Heart right ventricle (tissue), 16 donors: ENCODE results near the gene VPS41. TPM values are rescaled to one million over a fixed set of nuclear protein-coding genes. Genes with fewer than 3 reads are reported as not detected.

Experiments used
- ATAC-seq, 8 donors: fragments of 200-7000 bp; cut with Tn5 transposase; one replicate each; pipeline ENCODE4 v1.9.1; 2020; ENCODE audit warnings: mild to moderate bottlenecking in 8 of 8, moderate library complexity in 8 of 8, moderate number of reproducible peaks in 1 of 8
- DNase-seq, 2 donors: peaks; one replicate each; pipeline ENCODE4 v3.0.0-alpha.2; 2020
- H3K27ac ChIP-seq, 10 donors: fragments of 200-600 bp; sonication (generic) in 2 of 10; one replicate each; pipeline versions ENCODE4 v1.5.0 to v1.8.0; 2020 to 2022; ENCODE audit warnings: mild to moderate bottlenecking in 3 of 10
- H3K27me3 ChIP-seq, 7 donors: fragments of 200-600 bp; one replicate each; pipeline ENCODE4 v1.8.0; 2021 to 2022; ENCODE audit warnings: mild to moderate bottlenecking in 2 of 7
- H3K36me3 ChIP-seq, 9 donors: fragments of 200-600 bp; sonication (generic) in 1 of 9; one replicate each; pipeline versions ENCODE4 v1.5.0 to v1.8.0; 2020 to 2022; ENCODE audit warnings: mild to moderate bottlenecking in 2 of 9
- H3K4me1 ChIP-seq, 9 donors: fragments of 200-600 bp; sonication (generic) in 1 of 9; one replicate each; pipeline versions ENCODE4 v1.5.0 to v1.8.0; 2020 to 2022; ENCODE audit warnings: mild to moderate bottlenecking in 4 of 9
- H3K4me3 ChIP-seq, 10 donors: fragments of 200-600 bp; sonication (generic) in 2 of 10; one replicate each; pipeline versions ENCODE4 v1.5.0 to v1.8.0; 2020 to 2022; ENCODE audit warnings: mild to moderate bottlenecking in 7 of 10, moderate library complexity in 2 of 10
- H3K9me3 ChIP-seq, 11 donors: fragments of 200-600 bp in 10 of 11; sonication (generic) in 2 of 11; one replicate each; pipeline versions ENCODE4 v1.5.0 to v1.8.0; 2013 to 2022; ENCODE audit warnings: mild to moderate bottlenecking in 2 of 11, control low read depth in 1 of 11, moderate library complexity in 1 of 11
- WGBS, 2 donors: extraction: QIAGEN DNeasy Blood & Tissue Kit; methylation state at CpG; one replicate each; pipeline ENCODE4 v1.1.7; 2013; ENCODE audit warnings: inconsistent platforms in 1 of 2; 5-methylcytosine and 5-hydroxymethylcytosine counted together
- intact Hi-C, 10 donors: fragments of 100-400 bp; cut with DNase I; formaldehyde crosslinking; loops; one replicate each; pipeline versions ENCODE4 v1.11.1 to v1.14.2; 2022
- polyA plus RNA-seq, 2 donors: library from polyadenylated mRNA; stranded (reverse); fragments of 200-250 nt; gene quantifications; one replicate each; pipeline ENCODE4 v1.2.3, GENCODE V29; 2013
- total RNA-seq, 10 donors: library from RNA; stranded (reverse); fragmentation: NEBNext Ultra II Directional in 3 of 10; extraction: Animal tissue kit (Norgen Biotek cat#: 25700) in 3 of 10; gene quantifications; one replicate each; pipeline versions ENCODE4 v1.2.1 to v1.2.4, GENCODE V29; 2021 to 2023
- TF ChIP-seq, protein P1 (sequence below), 9 donors: fragments of 200-600 bp; sonication (generic) in 2 of 9; IDR thresholded peaks; one replicate each; pipeline versions ENCODE4 v1.5.0 to v1.8.0; 2021 to 2022; ENCODE audit warnings: antibody characterized with exemption in 9 of 9, mild to moderate bottlenecking in 5 of 9, moderate library complexity in 1 of 9
- donor health status: Arrhythmogenic right ventricular cardiomyopathy.
- donor health status: ischemic (EF 13 %, LVEDD 7.1; RV severe dilation, severe dysfunction).
- donor health status: healthy with polysubstance abuse.
- donor health status: DM: no; HTN: yes; CAD: no.
- donor health status: DM: no; HTN: no; CAD: no.
- donor health status: ischemic (EF 25% LVEDD 6.9; RV normal size, moderate dysfunction).
- donor health status: ischemic (EF 25% LVEDD 5.7; RV mildly dilated, moderate dysfunction).
- donor health status: healthy.
- donor health status: DM: yes; HTN: yes; CAD: no.
- donor health status: Ischemic cardiomyopathy.
- donor health status: ischemic (EF 35%, LVEDD 5.7; RV mildly dilated, moderate dysfunction).
- donor health status: nonischemic (EF 11% LVEDD 7.7; RV severe dilation, severe dysfunction).
- donor health status: DM: yes; HTN: yes; CAD: no.
- donor health status: PGD.
- donor health status: ischemic (EF 29% LVEDD 5.4; RV normal size, mild dysfunction).
- donor health status: nonischemic (EF 23%, LVEDD 6.1; RV moderate dilation, normal function).

Gene VPS41
- total and polyA plus RNA-seq, 12 donors: 7.1 to 60.7 (median 48.0) TPM

DNA sequence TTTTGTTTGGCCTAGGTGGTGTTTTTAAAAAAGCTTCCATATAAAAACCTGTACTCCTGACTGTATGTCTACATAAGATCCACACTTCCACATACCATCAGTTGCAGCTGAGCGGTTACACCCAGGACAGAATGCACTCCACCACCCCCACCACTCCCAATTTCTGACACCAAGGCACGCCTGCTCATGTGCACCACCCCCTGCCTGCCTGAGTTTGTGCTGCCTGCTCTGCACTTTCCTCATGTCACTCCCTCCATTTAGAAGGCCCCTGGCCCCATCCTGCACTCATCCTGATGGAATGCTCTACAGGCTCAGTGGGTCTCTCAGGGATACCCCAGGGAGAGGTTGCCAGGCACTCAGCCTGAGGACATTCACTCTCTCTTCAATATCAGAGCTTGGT, 6.5 kb downstream of the VPS41 start:
- H3K4me1 ChIP-seq: peaks cover 0 to 11% (median 0%) of the 10 kb centered on the region in 9 donors
- intact Hi-C loops: loop anchor here in 1 of 10 donors (10.0 kb wide), 1 partner anchor 98 kb away; no protein-coding TSS in a partner anchor
- no peak overlapping the region for H3K27ac ChIP-seq
- ATAC-seq (no peak), DNase-seq (no peak)
- H3K27me3 ChIP-seq: no peaks in the 10 kb centered on the region
- no peak overlapping the region for H3K4me3 ChIP-seq
- H3K36me3 ChIP-seq: peaks cover 0 to 7% (median 0%) of the 10 kb centered on the region in 9 donors
- WGBS, 2 donors: 96% methylated on average over 2 of the region's 2 CpGs
- TF ChIP-seq, protein P1, sequence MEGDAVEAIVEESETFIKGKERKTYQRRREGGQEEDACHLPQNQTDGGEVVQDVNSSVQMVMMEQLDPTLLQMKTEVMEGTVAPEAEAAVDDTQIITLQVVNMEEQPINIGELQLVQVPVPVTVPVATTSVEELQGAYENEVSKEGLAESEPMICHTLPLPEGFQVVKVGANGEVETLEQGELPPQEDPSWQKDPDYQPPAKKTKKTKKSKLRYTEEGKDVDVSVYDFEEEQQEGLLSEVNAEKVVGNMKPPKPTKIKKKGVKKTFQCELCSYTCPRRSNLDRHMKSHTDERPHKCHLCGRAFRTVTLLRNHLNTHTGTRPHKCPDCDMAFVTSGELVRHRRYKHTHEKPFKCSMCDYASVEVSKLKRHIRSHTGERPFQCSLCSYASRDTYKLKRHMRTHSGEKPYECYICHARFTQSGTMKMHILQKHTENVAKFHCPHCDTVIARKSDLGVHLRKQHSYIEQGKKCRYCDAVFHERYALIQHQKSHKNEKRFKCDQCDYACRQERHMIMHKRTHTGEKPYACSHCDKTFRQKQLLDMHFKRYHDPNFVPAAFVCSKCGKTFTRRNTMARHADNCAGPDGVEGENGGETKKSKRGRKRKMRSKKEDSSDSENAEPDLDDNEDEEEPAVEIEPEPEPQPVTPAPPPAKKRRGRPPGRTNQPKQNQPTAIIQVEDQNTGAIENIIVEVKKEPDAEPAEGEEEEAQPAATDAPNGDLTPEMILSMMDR (IDR thresholded peaks at IDR 0.05): no peak
- H3K9me3 ChIP-seq: no peaks in the 10 kb centered on the region

DNA sequence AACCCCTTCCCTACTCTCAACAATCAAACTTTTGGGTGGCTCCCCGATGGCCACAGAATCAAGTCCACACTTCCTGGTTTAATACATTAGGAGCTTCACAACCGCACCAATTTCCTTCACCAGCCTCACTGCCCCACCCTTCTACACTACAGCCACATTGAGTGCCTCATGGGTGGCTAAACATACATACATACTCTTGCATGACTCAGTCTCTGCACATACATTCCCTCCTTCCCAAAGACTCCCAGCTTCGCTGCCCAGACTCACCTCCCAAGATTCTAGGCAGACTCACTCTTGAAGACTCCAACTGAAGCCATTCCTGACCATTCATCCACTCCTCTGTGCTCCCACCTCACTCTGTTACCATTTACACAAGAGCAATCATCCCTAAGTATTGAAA, 15.9 kb downstream of the VPS41 start:
- no peak overlapping the region for H3K27ac ChIP-seq
- H3K9me3 ChIP-seq: peaks cover 0 to 7% (median 0%) of the 10 kb centered on the region in 11 donors
- peaks cover 0 to 36% (median 0%) of the 10 kb centered on the region in 9 donors for H3K36me3 ChIP-seq
- TF ChIP-seq, protein P1 (IDR thresholded peaks at IDR 0.05): no peak
- intact Hi-C loops: no loop called here
- DNase-seq: no peak
- WGBS, 2 donors: 96 to 97% methylated on average over 3 of the region's 3 CpGs
- H3K4me3 ChIP-seq: no peak overlapping the region
- H3K4me1 ChIP-seq: no peaks in the 10 kb centered on the region
- ATAC-seq: no peak
- H3K27me3 ChIP-seq: no peaks in the 10 kb centered on the region

DNA sequence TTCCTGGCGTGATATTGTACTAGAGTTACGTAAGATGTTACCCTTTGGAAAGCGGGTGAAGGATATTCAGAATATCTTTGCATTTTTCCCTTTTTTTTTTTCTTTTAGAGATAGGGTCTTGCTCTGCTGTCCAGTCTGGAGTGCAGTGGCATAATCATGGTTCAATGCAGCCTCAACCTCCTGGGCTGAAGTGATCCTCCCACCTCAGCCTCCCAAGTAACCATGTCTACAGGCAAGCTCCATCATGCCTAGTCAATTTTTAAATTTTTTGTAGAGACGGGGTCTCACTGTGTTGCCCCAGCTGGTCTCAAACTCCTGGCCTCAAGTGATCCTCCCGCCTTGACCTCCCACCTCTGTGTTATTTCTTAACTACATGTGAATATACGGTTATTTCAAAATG, 18.4 kb downstream of the VPS41 start:
- 81 to 82% methylated on average over 6 of the region's 6 CpGs for WGBS, 2 donors
- no peaks in the 10 kb centered on the region for H3K4me1 ChIP-seq

DNA sequence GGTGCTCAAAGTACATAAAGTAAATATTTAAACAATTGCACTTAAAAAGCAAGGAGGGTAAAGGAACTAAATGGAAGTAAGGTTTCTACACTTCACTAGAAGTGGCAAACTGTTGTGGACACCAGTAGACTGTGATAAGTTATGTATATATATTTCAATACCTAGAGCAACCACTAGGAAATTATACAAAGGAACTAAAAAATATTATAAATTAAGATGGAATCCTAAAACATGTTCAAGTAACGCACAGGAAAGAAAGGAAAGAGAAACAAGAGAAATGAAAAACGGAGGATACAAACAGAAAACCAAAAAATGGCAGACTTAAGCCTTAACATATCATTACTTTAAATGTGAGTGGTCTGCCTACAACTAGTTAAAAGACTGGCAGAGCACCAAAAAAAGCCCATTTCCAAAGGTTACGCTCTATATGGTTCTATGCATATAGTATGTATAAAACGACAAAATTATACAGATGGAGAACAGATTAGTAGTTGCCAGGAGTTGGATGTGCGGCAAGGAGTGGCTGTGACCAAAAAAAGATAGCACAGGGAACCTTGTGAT, 19.0 kb downstream of the VPS41 start:
- intact Hi-C loops: no loop called here
- no peak for ATAC-seq
- Histone ChIP-seq H3K9me3 (peaks cover 0 to 15% (median 0%) of the 10 kb centered on the region in 11 donors), H3K4me3 (no peak overlapping the region), H3K27me3 (no peaks in the 10 kb centered on the region), H3K36me3 (peaks cover 0 to 11% (median 0%) of the 10 kb centered on the region in 9 donors), H3K27ac (no peak overlapping the region), H3K4me1 (no peaks in the 10 kb centered on the region)
- TF ChIP-seq, protein P1 (IDR thresholded peaks at IDR 0.05): peak in 2 of 9 donors; percentile 7 to 44
- WGBS, 2 donors: 95 to 97% methylated on average over 5 of the region's 5 CpGs
- no peak for DNase-seq

More for the DNA sequence above, 18.4 kb downstream of the VPS41 start:
- TF ChIP-seq, protein P1 (IDR thresholded peaks at IDR 0.05): no peak
- intact Hi-C loops: no loop called here
- H3K27ac ChIP-seq: no peak overlapping the region
- H3K9me3 ChIP-seq: peaks cover 0 to 15% (median 0%) of the 10 kb centered on the region in 11 donors
- ATAC-seq (no peak), DNase-seq (no peak)
- no peaks in the 10 kb centered on the region for H3K27me3 ChIP-seq
- peaks cover 0 to 18% (median 0%) of the 10 kb centered on the region in 9 donors for H3K36me3 ChIP-seq
- no peak overlapping the region for H3K4me3 ChIP-seq
